Right hindlimb (tissue), 1 donor: ENCODE data around the gene MGAT5.

ENCODE experiments used
- DNase-seq: peaks from one replicate; pipeline ENCODE4 v3.0.0-alpha.2; 2018

MGAT5 gene

GRCh38 chr2:134482131-134482723, 228.4 kb downstream of the MGAT5 start:
- DNase-seq, result no peak

GRCh38 chr2:134482766-134483340, 229.0 kb downstream of the MGAT5 start:
- DNase-seq, result no peak

DNA sequence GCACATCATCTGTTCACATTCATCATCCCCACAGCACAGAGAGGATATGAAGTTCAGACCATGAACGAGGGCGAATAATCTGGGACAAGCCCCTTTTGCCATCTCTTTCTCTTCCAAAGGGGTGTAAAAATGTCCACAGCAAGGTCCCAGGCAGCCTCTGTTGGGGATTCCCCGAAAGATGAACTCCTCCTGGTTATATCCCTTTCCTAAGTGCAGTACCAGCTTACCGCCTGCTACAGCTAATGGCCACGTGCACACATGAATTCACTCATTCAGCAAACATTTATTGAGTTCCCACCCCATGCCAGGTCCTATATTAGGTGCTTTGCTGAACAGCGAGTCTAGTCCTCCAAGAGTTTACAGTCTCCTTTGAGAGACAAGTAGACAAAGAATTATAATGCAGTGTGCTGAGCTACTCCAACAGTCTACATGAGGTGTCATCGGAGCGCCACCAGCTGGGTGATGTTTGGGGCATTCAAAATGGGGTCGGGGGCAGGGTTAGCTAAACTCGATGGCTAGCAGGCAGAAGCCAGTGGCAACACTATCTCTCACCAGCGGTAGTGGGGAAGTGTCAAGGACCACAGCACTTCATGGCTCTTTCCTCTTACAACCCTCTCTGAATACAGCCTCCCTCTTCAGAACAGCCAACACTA, 236.0 kb downstream of the MGAT5 start:
- no peak for DNase-seq

DNA sequence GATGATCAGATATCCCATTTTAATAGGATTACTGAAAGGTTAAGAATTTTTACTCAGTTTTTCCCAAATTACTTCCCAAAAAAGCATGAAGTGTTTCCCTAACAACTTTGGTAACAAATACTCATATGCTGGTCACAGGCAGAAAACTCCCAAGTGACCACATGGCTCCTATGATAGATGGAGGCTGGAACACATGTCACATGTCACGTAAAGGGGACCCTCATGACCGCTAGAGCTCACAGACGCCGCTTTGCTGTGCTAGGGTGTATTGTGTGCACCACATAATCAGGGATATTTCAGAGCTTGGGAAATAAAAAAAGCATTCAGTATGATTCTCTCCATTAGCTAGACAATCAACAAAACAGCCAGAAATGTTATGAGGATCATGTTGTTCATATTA, 236.7 kb downstream of the MGAT5 start:
- no peak for DNase-seq

DNA sequence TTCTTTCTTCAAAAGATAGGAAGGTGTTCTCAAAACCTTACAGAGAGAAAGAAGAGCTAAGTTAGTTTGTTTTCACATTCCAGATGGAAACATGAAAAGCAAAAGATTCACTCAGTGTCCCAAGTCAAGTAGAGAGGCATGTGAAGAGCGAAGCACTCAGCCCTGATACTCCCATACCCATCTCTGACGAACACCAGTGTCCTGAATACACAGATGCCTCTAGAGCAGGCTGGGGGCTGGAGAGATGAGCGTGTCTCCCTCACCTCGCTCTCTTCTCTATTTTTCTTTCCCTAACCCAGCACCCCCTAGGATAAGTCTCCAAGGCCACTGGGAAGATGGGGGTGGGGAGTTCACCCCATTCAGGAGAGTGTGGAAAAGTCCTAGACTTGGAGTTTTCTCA, 237.2 kb downstream of the MGAT5 start:
- no peak for DNase-seq

DNA sequence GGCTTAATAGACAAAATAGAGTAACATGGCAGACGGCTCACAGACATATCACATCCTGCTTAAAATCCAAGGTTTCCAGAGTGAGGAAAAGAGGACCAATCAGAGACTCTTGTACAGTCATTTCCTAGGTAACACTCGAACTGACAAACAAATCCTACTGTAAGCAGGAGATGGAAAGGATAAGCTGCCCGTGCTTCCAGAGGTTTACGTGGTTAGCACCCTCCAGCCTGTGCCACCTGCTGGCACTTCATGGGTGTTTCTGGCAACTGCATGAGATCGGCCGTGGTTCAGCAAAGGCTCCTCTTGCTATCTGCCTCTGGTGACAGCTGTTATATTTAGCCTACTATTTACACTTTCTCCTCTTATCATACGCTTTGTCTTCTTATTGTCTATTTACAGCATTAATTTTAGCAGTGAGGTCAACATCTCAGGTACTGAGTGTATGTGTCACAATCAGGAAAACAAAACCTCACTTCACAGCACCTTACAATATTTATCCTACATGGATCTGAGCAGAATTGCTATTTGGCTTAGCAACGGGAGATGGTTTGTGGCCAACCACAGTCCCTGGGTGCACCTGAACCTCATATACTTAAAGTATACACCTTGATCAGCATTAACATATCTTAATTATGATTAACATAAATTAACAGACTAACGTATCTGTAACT, 238.0 kb downstream of the MGAT5 start:
- DNase-seq, result no peak

DNA sequence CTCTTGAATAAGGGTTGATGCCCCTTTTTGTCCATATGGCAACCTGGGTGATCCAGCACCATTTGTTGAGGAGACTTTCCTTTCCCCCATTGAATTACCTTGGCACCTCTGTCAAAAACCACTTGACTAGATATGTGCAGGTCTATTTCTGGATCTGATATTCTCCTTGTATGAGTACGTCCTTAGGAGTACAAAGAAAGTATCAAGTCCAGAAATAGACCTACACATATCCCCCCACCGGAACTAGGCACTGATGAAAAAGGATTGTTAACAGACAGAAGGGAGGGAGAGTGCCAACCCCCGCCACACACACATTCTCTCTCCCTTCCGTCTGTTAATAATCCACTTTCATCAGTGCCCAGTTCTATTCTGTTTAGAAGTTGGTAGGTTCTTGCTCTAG, 239.9 kb downstream of the MGAT5 start:
- no peak for DNase-seq

DNA sequence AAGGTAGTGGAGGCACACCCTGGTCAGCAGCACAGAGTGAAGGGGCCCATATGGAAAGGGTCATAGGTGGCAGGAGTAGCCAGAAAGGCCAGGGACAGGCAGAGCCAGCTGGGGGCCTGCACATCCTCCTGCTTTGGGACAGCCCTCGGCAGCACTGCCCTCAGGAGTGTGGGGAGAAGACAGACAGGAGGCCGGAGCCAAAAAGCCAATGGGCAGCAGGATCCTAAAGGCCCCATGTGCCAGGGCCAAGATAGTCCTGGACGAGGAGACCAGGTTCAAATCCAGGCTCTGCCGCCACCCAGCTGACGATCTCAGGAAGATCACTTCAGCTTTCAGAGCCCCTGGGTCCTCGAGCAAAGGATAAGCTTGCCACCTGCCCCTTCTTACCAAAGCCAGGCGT, 244.8 kb downstream of the MGAT5 start:
- no peak for DNase-seq

- DNase-seq, result no peak
Measured at GRCh38 chr2:134499307-134499926, 245.5 kb downstream of the MGAT5 start.

GRCh38 chr2:134500211-134500935, 246.5 kb downstream of the MGAT5 start:
- DNase-seq, result no peak

- DNase-seq, result no peak
Measured at GRCh38 chr2:134501476-134502091, 247.7 kb downstream of the MGAT5 start.

DNA sequence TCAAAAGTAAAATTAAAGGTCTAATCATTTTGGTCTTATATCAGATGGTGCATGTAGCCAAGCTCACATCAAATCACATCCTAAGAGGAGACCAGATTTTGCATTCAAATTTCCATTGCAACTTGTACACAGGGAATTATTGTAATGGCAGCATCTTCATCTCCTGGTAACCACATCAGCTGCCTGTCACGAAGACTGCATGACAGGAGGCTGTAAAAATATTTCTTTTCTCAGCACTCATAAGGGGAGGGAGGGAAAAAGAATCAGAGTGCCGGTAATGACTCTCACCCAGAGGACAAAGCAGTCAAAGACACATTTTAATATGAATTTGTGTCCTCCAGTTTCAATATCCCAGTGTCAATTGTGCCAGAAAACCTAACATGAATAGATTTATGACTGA, 248.2 kb downstream of the MGAT5 start:
- no peak for DNase-seq
